GM18907 (cell line): ENCODE data around the gene DCAF8.

ENCODE experiments used
- ATAC-seq: cut with Tn5 transposase; IDR thresholded peaks from one replicate; pipeline ENCODE4 v1.9.1; 2021; ENCODE audit warnings: mild to moderate bottlenecking, moderate library complexity; ENCODE audit not compliant: unreplicated experiment

DCAF8 gene

GRCh38 chr1:160206036-160206389, 56.3 kb downstream of the DCAF8 start:
- no peak for ATAC-seq

- ATAC-seq = peak; percentile 46
Observed at GRCh38 chr1:160205242-160206035, 56.9 kb downstream of the DCAF8 start, which contains the start of gene PEA15. Gene PEA15, plus strand, starts transcription at chr1:160205384. Its CDS starts 6,161 bp downstream, at chr1:160211545.

- ATAC-seq = peak; percentile 77
Observed at GRCh38 chr1:160204526-160205241, 57.7 kb downstream of the DCAF8 start.

- ATAC-seq = no peak
Observed at GRCh38 chr1:160200786-160201185, 61.6 kb downstream of the DCAF8 start.

GRCh38 chr1:160197231-160197630, 65.1 kb downstream of the DCAF8 start:
- ATAC-seq = no peak

- no peak for ATAC-seq
Observed at GRCh38 chr1:160196143-160196542, 66.2 kb downstream of the DCAF8 start.

- no peak for ATAC-seq
Observed at GRCh38 chr1:160194737-160195059, 67.7 kb downstream of the DCAF8 start.

- ATAC-seq = no peak
Observed at GRCh38 chr1:160193832-160194736, 68.3 kb downstream of the DCAF8 start.

- peak; percentile 81 for ATAC-seq
Observed at GRCh38 chr1:160193091-160193819, 69.1 kb downstream of the DCAF8 start.

- no peak for ATAC-seq
Observed at GRCh38 chr1:160192234-160192633, 70.1 kb downstream of the DCAF8 start.

- ATAC-seq = no peak
Observed at GRCh38 chr1:160191756-160192155, 70.6 kb downstream of the DCAF8 start.

GRCh38 chr1:160189649-160190625, 72.4 kb downstream of the DCAF8 start, which contains the start of gene CASQ1:
Gene CASQ1, plus strand, starts transcription at chr1:160190575. Its CDS starts 177 bp downstream, at chr1:160190752.
- ATAC-seq = no peak

- ATAC-seq = no peak
Observed at GRCh38 chr1:160188341-160188740, 74.0 kb downstream of the DCAF8 start.

- no peak for ATAC-seq
Observed at GRCh38 chr1:160187407-160187806, 74.9 kb downstream of the DCAF8 start.

- no peak for ATAC-seq
Observed at GRCh38 chr1:160186729-160187128, 75.6 kb downstream of the DCAF8 start.

- ATAC-seq = no peak
Observed at GRCh38 chr1:160186246-160186645, 76.1 kb downstream of the DCAF8 start.

GRCh38 chr1:160179336-160179735, 83.0 kb downstream of the DCAF8 start:
- ATAC-seq = no peak

- no peak for ATAC-seq
Observed at GRCh38 chr1:160178731-160179130, 83.6 kb downstream of the DCAF8 start.

- no peak for ATAC-seq
Observed at GRCh38 chr1:160177667-160178066, 84.7 kb downstream of the DCAF8 start.
